GM12873 (cell line): Measurements from ENCODE around the gene LIN7A.

Experiments
- TF ChIP-seq, protein P1 (sequence below): IDR thresholded peaks from 2 replicates; pipeline ENCODE4 v1.5.1; 2012; ENCODE audit warnings: low read depth, mild to moderate bottlenecking, moderate library complexity, low read length, control low read depth; ENCODE audit not compliant: insufficient read depth; ENCODE audit errors: missing control alignments

The LIN7A gene

DNA sequence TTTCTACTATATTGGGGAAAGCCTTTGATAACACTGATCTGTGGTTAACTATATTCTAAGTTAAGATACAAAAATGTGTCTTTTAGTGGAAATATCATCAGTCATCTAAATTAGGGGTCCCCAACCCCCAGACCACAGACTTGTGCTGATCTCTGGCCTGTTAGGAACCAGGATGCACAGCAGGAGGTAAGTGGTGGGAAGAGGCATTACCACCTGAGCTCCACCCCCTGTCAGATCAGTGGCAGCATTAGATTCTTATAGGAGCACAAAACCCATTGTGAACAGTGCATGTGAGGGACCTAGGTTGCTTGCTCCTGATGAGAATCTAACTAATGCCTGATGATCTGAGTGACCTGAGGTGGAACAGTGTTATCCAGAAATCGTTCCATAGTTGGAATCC lies 28.3 kb upstream of the LIN7A start:
- TF ChIP-seq, protein P1, sequence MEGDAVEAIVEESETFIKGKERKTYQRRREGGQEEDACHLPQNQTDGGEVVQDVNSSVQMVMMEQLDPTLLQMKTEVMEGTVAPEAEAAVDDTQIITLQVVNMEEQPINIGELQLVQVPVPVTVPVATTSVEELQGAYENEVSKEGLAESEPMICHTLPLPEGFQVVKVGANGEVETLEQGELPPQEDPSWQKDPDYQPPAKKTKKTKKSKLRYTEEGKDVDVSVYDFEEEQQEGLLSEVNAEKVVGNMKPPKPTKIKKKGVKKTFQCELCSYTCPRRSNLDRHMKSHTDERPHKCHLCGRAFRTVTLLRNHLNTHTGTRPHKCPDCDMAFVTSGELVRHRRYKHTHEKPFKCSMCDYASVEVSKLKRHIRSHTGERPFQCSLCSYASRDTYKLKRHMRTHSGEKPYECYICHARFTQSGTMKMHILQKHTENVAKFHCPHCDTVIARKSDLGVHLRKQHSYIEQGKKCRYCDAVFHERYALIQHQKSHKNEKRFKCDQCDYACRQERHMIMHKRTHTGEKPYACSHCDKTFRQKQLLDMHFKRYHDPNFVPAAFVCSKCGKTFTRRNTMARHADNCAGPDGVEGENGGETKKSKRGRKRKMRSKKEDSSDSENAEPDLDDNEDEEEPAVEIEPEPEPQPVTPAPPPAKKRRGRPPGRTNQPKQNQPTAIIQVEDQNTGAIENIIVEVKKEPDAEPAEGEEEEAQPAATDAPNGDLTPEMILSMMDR, result no peak

DNA sequence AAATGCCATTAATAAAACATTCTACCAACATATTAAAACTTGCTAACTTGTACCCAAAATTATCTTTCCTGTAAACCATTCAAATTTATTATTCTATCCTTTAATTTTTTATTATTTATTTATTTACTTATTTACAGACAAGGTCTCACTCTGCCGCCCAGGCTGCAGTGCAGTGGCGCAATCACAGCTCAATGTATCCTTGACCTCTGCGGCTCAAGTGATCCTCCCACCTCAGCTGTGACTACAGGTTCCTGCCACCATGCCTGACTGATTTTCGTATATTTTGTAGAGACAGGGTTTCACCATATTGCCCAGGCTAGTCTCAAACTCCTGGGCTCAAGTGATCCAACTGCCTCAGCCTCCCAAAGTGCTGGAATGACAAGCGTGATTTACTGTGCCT lies 20.4 kb upstream of the LIN7A start:
- TF ChIP-seq, protein P1, result no peak

DNA sequence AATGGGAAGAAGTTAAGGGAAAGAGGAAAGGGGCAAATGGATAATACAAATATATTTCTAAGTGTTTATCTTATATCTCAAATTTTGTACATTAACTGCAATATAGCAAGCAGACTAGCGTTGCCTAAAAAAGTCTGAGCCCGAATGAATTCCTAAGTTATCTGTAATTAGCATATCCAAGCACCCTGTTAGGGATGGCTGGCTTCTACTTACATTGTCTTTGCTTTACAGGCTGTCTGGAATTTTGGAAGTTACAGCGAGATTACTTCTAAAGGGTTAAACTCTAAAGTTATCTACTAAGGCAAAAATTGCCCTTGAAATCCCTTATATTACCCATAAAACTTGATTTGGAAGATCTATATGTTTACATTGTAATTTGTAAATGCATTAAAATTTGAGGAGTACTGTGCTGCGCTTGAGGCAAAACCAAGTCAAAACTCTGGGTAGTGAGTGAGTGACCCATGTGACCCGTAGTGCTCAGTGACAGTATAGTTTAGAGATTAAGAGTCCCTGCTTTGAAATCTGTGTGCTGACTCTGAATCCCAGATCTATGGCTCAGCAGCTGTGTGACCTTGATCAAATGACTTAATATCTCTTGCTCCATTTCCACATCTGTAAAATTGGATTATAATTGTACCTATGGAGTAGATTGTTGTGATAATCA lies 17.3 kb upstream of the LIN7A start:
- TF ChIP-seq, protein P1, result no peak

DNA sequence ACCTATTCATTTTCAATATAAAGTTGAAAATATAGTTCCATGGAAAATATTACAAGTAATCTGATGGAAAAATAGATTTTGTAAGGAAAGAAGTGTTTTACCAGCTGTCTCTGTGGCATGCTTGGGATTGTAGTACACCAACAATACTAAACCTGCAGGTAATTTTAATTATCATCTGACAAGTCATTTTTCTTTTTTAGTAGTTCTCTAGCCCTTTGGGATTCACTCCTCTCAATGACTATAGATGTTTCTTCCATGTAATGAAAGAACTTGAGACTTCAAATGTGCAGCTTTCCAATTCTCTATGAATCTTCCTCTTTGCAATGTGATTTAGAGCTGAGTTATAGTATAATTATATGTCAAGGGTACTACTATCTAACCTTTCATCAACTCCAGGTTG lies 14.7 kb upstream of the LIN7A start:
- TF ChIP-seq, protein P1, result no peak

DNA sequence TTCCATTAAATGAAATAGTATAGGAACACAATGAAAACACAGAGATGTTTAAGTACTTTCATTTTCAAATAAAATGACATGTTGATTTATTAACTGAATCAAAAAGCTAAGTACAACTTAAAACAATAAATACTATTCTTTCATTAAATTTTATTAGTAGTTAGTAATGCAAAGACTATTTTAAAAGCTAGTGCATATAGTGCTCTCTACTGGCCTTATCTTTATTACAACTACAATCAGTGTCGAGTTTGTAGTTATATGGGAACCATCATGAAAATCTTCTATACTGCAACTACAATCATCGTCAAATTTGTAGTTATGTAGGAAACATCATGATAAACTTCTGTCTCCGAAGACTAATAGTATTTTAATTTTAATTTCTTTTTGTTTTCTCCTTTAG lies 8.9 kb upstream of the LIN7A start:
- TF ChIP-seq, protein P1, result peak; percentile 23

DNA sequence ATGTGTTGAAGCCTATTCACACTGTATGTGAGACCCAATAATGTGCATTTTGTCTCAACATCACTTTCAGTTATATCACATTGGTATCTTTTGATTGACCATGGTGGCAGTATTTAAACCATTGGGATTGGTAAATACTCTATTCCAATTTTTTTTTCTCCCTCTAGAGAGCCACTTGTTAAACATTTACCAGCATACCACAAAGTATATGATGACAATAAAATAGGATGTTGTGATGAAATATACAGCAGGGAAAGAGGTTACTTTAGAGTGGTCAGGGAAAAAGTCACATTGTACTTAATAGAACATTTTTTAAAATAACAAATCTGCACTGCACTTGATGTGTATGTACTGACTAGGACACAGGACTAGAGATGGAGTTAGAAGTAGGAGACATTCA lies 5.6 kb upstream of the LIN7A start:
- TF ChIP-seq, protein P1, result no peak

DNA sequence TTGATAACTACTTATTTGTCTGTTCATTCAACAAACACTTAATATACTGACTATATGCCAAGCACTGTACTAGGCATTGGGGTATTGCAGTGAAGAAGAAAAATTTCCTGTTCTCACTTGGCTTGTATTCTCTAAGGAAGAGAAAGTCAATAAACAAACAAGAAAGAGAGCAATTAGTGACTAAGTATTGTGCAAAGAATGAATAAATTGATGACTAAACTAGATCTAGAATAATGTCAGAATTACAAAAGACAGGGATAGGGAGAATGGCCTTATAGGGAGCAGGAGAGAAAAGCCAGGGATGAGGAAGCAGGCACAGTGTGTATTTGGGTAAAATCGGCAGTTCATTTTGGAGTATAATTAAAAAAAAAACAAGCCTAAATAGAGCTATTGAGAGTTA lies 4.2 kb upstream of the LIN7A start:
- TF ChIP-seq, protein P1, result no peak
